HAP-1 (cell line): ENCODE measurements around the gene ASB4.
A peak's percentile ranks its signal among the peaks of the same experiment; 100 is the strongest.
"Not testable (repeated sequence)": the region's sequence is repeated elsewhere in the genome, so short reads cannot be mapped to it uniquely, and the experiment has no call there.

Experiments used
- DNase-seq, 2 experiments: peaks; one replicate each; pipeline ENCODE4 v3.0.0-alpha.2; 2016 to 2020; ENCODE audit warnings: low spot score in 2 of 2
- H3K27me3 ChIP-seq: fragments of 250-450 bp; sonication (Bioruptor Pico); 2 replicates; pipeline ENCODE4 v1.5.1; 2020; ENCODE audit warnings: low read depth, mild to moderate bottlenecking, moderate library complexity
- H3K36me3 ChIP-seq: fragments of 250-450 bp; sonication (Bioruptor Pico); replicated peaks from 2 replicates; pipeline ENCODE4 v1.5.1; 2020; ENCODE audit warnings: mild to moderate bottlenecking
- H3K4me1 ChIP-seq: fragments of 250-450 bp; sonication (Bioruptor Pico); 2 replicates; pipeline ENCODE4 v1.5.1; 2020; ENCODE audit warnings: mild to moderate bottlenecking
- H3K4me3 ChIP-seq: fragments of 250-450 bp; sonication (Bioruptor Pico); 2 replicates; pipeline ENCODE4 v1.5.1; 2020; ENCODE audit warnings: mild to moderate bottlenecking, moderate library complexity
- H3K9me3 ChIP-seq: fragments of 250-450 bp; sonication (Bioruptor Pico); 2 replicates; pipeline ENCODE4 v1.5.1; 2020; ENCODE audit warnings: mild to moderate bottlenecking, moderate library complexity
- in situ Hi-C: fragments of 300-500 bp; cut with MboI; formaldehyde crosslinking; loops from 3 replicates; pipeline ENCODE4 v1.14.3; 2020; ENCODE audit warnings: low sequenced_read_pairs, inconsistent platforms, mixed read lengths

ASB4 gene

DNA sequence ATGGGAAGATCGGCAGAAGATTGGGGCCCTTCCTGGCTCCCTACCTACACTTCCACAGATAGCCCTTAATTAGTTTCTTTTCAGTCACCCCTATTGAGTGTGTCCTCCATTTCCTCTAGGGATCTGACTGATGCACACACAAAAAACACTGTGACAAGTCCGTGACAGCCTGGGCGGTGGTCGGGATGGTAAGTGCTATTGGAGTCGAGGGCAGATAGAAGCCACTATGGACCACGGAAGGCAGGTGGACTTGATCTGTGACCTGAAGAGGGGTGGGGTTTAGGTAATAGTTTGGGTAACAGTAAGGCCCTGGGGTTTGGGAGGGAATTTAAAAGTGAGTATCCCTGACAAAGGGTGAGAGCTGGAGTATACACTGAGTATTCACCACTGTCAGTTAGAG is 57.6 kb downstream of the ASB4 start:
- in situ Hi-C loops: loop anchor here (25.0 kb wide), 1 partner anchor 319 kb away; no protein-coding TSS in a partner anchor
- Histone ChIP-seq H3K4me1 (no peaks in the 10 kb centered on the region), H3K4me3 (no peak overlapping the region), H3K36me3 (no peaks in the 10 kb centered on the region), H3K27me3 (peaks cover 9% of the 10 kb centered on the region; the same call in 1 of the 2 replicates), H3K9me3 (no peaks in the 10 kb centered on the region)
- no peak for DNase-seq

DNA sequence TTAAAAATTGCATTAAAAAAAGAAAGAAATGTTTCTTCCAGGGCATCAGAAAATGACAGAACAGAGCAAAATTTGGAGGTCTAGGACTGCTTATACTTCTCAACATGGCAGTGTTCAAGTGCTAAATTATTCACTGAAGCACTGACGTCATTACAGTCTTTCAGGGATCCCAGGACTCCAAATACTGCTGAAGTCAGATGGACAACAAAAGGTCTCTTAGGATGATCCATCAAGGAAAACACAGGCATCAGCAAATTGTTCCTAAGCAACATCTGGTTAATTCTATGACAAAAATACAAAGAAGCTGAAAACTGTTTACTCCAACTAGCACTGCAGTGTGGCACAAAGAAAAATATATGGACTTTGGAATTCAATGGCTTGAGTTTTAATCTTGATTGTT is 58.4 kb downstream of the ASB4 start:
- no peak for DNase-seq
- H3K4me1 ChIP-seq: no peaks in the 10 kb centered on the region
- H3K27me3 ChIP-seq: peaks cover 9% of the 10 kb centered on the region; the same call in 1 of the 2 replicates
- in situ Hi-C loops: loop anchor here (25.0 kb wide), 1 partner anchor 318 kb away; no protein-coding TSS in a partner anchor
- H3K9me3 ChIP-seq: no peaks in the 10 kb centered on the region
- no peaks in the 10 kb centered on the region for H3K36me3 ChIP-seq
- no peak overlapping the region for H3K4me3 ChIP-seq

DNA sequence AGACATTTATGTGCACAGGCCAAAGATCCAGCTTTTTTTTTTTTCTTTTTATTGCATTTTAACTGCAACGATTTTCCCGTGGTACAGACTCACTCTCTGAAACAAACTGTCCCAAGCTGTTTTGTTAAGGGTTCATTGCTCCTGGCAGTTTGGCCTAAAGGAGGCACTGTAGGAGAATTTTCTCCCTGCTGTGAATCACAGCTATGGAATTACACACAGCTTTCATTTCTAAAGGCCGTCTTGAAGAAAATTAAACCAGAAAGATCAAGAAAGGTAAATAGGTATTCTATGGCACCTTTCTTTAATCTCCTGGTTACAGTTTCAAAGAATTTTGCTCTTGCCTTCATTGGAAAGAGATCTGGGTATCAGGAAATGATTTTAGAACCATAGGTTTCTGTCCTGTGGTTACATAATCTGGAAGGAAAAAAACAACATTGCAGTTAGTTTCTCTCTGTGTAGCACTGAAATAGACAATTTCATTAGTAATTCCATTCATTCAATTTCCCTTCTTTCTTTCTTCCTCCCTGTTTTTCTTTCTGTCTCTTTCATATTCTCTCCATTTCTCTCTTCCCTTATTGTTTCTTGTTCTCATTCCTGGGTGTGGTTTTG is 59.4 kb downstream of the ASB4 start:
- H3K27me3 ChIP-seq: peaks cover 9% of the 10 kb centered on the region; the same call in 1 of the 2 replicates
- H3K36me3 ChIP-seq: no peaks in the 10 kb centered on the region
- in situ Hi-C loops: loop anchor here (25.0 kb wide), 1 partner anchor 317 kb away; no protein-coding TSS in a partner anchor
- DNase-seq: peak in 1 of 2 experiments; percentile 22
- H3K4me1 ChIP-seq: no peaks in the 10 kb centered on the region
- no peak overlapping the region for H3K4me3 ChIP-seq
- no peaks in the 10 kb centered on the region for H3K9me3 ChIP-seq

DNA sequence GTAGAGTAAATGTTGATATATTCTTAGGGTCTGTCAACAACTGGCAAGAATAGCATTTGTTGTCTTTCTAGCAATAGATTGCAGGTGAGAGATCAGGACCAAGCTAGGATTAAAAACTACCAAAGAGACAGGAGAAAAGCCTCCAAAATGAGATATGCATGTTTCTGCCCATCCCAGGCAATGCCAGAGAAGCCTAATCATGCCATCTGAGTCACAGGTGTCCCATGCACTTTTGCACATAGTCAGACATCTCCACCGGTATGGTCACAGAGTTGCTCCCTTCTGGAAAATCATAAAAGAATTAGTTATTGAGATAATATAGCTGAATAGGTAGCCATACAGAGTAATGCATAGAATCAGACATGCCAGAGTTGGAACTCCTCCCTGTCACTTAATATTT is 59.9 kb downstream of the ASB4 start:
- Histone ChIP-seq H3K36me3 (no peaks in the 10 kb centered on the region), H3K27me3 (peaks cover 4% of the 10 kb centered on the region; the same call in 1 of the 2 replicates), H3K9me3 (no peaks in the 10 kb centered on the region), H3K4me3 (no peak overlapping the region), H3K4me1 (no peaks in the 10 kb centered on the region)
- DNase-seq: no peak
- in situ Hi-C loops: loop anchor here (25.0 kb wide), 1 partner anchor 317 kb away; no protein-coding TSS in a partner anchor

DNA sequence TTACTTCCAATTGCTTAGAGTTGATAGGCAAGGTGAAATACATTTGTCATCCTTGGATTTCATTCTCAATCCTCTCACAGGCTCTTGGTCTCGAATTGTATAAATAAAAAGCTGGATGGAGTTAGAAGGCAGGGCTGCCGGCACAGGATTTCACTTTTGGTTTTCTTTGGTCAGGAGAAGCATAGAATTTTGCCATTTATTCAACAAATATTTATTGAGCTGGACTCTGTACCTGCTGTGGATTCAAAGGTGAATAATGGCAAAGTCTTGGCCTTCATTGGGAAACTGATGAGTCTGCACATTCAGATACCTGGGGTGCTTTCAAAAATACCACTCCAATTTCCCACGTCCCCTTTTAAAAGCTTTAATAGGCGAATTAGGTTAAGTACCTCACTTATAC is 60.9 kb downstream of the ASB4 start:
- H3K36me3 ChIP-seq: no peaks in the 10 kb centered on the region
- no peaks in the 10 kb centered on the region; the same call in 1 of the 2 replicates for H3K27me3 ChIP-seq
- in situ Hi-C loops: loop anchor here (25.0 kb wide), 1 partner anchor 316 kb away; no protein-coding TSS in a partner anchor
- H3K9me3 ChIP-seq: no peaks in the 10 kb centered on the region
- DNase-seq: no peak
- H3K4me3 ChIP-seq: no peak overlapping the region
- no peaks in the 10 kb centered on the region for H3K4me1 ChIP-seq

DNA sequence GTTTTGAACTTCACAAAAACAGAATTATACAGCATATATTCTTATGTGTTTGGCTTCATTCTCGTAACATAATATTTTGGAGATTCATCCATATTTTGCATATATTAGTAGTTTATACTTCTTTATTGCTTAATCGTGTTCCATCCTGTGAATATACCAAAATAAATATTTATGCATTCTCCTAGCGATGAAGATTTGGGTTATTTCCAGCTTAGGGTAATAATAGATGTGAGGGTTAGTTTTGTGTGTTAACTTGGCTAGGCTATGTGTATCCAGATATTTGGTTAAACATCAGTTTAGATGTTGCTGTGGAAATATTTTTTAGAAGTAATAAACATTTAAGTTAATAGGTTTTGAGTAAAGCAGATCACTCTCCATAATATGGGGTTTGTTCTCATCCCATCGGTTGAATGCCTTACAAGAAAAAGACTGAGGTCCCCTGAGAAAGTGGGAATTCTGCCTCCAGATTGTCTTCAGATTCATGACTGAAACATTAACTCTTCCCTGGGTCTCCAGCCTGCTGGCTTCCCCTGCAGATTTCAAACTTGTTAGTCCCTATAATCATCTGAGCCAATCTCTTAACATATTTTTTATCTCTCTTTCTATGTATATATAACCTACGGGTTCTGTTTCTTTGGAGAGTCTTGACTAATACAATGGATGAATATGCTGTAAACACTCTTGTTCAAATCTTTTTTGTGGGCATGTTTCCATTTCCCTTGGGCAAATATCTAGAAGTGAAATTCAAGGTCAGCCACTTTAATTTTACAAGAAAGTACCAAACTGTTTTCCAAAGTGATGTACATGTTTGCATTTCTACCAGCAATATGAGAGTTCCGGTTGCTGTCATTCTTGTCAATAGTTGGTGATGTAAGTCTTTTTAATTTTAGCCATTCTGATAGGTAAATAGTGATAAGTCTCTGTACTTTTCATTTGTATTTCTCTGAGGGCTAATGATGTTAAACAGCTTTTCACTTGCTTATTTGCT is 61.9 kb downstream of the ASB4 start:
- H3K9me3 ChIP-seq: no peaks in the 10 kb centered on the region
- no peak for DNase-seq
- in situ Hi-C loops: loop anchor here (25.0 kb wide), 1 partner anchor 315 kb away; no protein-coding TSS in a partner anchor
- no peak overlapping the region for H3K4me3 ChIP-seq
- no peaks in the 10 kb centered on the region for H3K36me3 ChIP-seq
- H3K27me3 ChIP-seq: no peaks in the 10 kb centered on the region; the same call in 1 of the 2 replicates
- no peaks in the 10 kb centered on the region for H3K4me1 ChIP-seq

DNA sequence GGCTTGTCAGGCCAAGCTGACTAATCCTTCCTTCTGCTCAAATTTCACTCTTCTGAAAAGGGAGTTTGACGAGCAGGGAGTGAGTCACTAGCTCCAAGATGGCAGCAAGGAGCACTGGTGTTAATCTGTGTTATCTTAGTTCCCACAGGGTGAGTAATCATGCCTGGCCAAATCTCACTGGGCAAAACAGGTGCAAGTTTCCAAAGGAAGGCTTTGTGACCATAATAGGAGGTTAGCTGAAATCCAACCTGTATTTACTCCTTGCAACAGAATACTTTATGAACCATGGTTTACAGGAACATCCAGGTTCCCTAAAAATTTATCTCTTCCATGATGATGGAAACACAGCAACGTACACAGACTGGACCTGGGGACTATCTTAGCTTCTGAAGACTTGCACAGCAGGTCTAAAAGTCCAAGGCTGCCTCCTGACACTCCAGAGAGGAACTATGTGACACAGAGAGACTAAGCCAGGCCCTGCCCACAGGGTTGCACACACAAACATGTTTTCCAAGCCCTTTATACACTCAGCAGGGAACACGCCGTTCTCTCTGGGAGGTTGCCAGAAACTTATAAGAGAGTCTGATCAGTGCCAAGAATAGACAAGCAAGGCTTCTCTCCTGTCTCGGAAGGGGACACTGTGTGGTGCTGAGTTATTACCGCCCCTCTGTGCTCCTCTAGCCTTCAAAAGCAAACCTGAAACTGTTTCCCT is 64.2 kb downstream of the ASB4 start:
- Histone ChIP-seq H3K4me1 (no peaks in the 10 kb centered on the region), H3K9me3 (no peaks in the 10 kb centered on the region), H3K4me3 (no peak overlapping the region), H3K27me3 (no peaks in the 10 kb centered on the region; the same call in 1 of the 2 replicates), H3K36me3 (no peaks in the 10 kb centered on the region)
- DNase-seq: no peak
- in situ Hi-C loops: loop anchor here (25.0 kb wide), 1 partner anchor 312 kb away; no protein-coding TSS in a partner anchor

DNA sequence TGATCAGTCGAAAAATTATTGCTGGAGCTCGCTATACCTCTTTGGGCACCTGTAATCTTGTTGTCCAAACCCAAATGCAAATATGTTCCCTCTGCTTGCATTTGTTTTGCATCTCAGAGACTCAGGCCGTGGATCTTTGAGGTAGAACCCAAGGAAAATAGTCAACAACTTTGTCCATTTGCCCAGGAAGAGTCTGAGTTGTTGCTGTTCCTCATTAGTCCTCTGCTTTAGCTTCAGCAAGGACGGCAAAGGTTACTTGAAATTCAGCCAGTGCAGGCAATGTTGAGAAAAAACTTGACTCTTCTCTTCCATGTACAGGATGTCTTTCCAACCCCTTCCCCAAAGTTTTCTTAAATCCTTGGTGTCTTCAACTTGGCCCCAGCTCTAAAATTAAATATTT is 64.8 kb downstream of the ASB4 start:
- no peaks in the 10 kb centered on the region for H3K4me1 ChIP-seq
- H3K36me3 ChIP-seq: no peaks in the 10 kb centered on the region
- no peak overlapping the region for H3K4me3 ChIP-seq
- in situ Hi-C loops: no loop called here
- H3K27me3 ChIP-seq: no peaks in the 10 kb centered on the region; the same call in 1 of the 2 replicates
- no peak for DNase-seq
- H3K9me3 ChIP-seq: no peaks in the 10 kb centered on the region

DNA sequence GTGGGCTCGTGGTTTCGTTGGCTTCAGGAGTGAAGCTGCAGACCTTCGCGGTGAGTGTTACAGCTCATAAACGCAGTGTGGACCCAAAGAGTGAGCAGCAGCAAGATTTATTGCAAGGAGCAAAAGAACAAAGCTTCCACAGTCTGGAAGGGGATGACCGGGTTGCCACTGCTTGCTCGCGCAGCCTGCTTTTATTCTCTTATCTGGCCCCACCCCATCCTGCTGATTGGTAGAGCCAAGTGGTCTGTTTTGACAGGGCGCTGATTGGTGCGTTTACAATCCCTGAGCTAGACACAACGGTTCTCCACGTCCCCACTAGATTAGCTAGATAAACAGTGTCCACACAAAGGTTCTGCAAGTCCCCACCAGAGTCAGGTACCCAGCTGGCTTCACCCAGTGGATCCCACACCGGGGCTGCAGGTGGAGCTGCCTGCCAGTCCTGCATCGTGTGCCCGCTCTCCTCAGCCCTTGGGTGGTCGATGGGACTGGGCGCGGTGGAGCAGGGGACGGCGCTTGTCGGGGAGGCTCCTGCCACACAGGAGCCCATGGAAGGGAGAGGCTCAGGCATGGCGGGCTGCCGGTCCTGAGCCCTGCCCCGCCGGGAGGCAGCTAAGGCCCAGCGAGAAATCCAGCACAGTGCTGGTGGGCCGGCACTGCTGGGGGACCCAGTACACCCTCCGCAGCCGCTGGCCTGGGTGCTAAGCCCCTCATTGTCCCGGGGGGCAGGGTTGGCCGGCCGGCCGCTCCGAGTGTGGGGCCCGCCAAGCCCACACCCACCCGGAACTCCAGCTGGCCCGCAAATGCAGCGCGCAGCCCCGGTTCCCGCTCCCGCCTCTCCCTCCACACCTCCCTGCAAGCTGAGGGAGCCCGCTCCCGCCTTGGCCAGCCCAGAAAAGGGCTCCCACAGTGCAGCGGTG is 66.5 kb downstream of the ASB4 start:
- H3K4me3 ChIP-seq, H3K4me1 ChIP-seq, in situ Hi-C loops, H3K27me3 ChIP-seq, H3K9me3 ChIP-seq, DNase-seq, H3K36me3 ChIP-seq: not testable (repeated sequence)

DNA sequence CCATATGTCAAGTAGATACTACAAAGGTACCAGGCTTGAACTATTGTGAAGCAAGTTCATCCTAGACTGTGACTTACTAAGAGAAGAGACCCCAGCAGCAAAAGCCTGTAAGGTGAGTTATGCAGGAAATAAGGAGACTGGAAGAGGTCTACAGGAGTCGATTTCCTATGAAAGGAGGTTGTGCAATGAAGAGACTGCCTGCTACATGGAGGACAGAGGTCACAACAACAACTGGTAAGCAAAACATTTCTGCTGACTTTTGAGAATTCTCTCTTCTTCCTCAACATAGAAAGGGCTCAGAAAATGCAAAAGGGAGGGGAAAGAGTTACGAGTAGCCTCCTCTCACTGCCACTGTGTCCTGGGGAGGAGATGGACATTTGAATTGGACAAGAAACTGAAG is 68.2 kb downstream of the ASB4 start:
- Histone ChIP-seq H3K27me3 (peaks cover 6% of the 10 kb centered on the region), H3K4me3 (no peak overlapping the region), H3K4me1 (no peaks in the 10 kb centered on the region), H3K9me3 (no peaks in the 10 kb centered on the region), H3K36me3 (no peaks in the 10 kb centered on the region)
- no peak for DNase-seq
- in situ Hi-C loops: no loop called here

DNA sequence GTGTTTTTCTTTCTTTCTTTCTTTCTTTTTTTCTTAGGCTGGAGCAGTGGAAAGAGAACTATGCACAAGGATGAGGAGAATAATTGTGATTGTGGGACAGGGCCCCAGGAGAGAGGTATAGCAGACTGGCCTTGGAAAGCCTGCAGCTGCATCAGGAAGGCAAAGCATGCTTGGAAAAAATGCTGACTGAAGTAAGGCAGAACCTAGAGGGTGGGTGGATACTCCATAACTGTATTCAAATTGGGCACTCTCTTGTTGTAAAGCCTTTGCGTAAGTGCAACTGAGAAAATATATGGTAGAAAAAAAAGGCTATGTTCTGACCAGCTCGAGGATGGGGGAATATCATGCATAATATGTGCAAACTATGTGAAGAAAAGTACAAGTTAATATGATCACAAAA is 71.0 kb downstream of the ASB4 start:
- Histone ChIP-seq H3K4me1 (no peaks in the 10 kb centered on the region), H3K27me3 (peaks cover 17% of the 10 kb centered on the region), H3K9me3 (no peaks in the 10 kb centered on the region), H3K36me3 (no peaks in the 10 kb centered on the region), H3K4me3 (no peak overlapping the region)
- in situ Hi-C loops: no loop called here
- DNase-seq: no peak

DNA sequence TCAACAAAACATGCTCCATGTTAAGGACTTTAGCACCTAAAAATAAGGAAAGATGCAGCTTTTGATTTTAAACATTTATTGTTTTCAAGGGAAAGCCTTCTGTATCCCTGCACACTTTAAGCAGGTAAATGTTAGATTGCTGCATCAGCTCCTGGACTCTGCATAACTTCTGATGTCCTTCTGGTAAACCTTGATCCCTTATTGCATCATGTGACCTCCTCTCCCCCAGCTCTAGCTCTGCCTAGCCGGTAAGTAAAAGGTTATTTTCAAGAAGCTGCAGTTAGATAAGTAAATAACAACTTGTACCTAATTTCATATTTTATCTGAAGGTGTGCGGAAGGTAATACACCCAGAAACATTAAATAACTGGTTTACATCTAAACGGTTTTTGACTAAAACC is 73.1 kb downstream of the ASB4 start:
- Histone ChIP-seq H3K4me1 (no peaks in the 10 kb centered on the region), H3K4me3 (no peak overlapping the region), H3K9me3 (no peaks in the 10 kb centered on the region), H3K36me3 (no peaks in the 10 kb centered on the region), H3K27me3 (peaks cover 17% of the 10 kb centered on the region)
- no peak for DNase-seq
- in situ Hi-C loops: no loop called here
